Tibial nerve (tissue), 4 donors: Measurements from ENCODE around the gene ATMIN.

Experiments used
- CTCF ChIP-seq, 5 experiments: fragments of 200-600 bp in 3 of 5; fragments of 450-650 bp in 2 of 5; sonication (generic) in 3 of 5; IDR thresholded peaks; one replicate each; pipeline ENCODE4 v1.5.1; 2016 to 2019; ENCODE audit warnings: antibody characterized with exemption in 5 of 5, mild to moderate bottlenecking in 3 of 5, moderate library complexity in 2 of 5
- EP300 ChIP-seq, 2 donors: sonication (generic); formaldehyde crosslinking; IDR thresholded peaks; one replicate each; pipeline ENCODE4 v1.6.1; 2017; ENCODE audit warnings: antibody characterized with exemption in 2 of 2, mild to moderate bottlenecking in 1 of 2
- POLR2A ChIP-seq, 2 donors: fragments of 450-650 bp; IDR thresholded peaks; one replicate each; pipeline ENCODE4 v1.6.1; 2017; ENCODE audit warnings: antibody characterized with exemption in 2 of 2, mild to moderate bottlenecking in 2 of 2, moderate library complexity in 2 of 2

DNA sequence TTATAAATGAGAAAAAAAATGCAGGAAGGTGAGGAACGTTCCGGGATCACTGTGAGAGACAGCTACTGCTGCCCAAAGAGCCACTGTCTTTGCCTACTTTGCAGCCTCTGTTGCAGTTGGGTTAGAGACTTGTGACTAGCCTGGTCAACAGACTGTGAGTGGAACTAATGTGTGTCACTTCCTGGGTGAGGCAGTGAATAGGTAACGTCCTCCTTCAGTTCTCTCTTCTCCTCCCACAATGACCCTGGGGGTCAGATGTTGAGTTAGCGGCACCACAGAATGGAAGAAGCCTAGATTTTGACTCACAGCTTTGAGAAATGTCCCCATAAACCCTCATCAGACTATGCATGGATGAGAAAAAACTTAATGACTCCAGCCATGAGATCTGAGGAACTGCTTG, 36.2 kb downstream of the ATMIN start:
- TF ChIP-seq POLR2A (IDR thresholded peaks at IDR 0.05) (no peak), CTCF (IDR thresholded peaks at IDR 0.05) (no peak), EP300 (IDR thresholded peaks at IDR 0.05) (no peak)
